Liver (tissue), 9 donors: ENCODE measurements around the gene MYOT. TPM values are rescaled to one million over a fixed set of nuclear protein-coding genes. Genes with fewer than 3 reads are reported as not detected.

Experiments
- DNase-seq: peaks from one replicate; pipeline ENCODE4 v3.0.0-alpha.2; 2017; ENCODE audit warnings: low spot score
- H3K27ac ChIP-seq, 2 donors: one replicate each; pipeline ENCODE4 v1.7.0; 2013; ENCODE audit warnings: inconsistent platforms in 2 of 2, low read length in 2 of 2, control low read depth in 1 of 2, low read depth in 1 of 2, mild to moderate bottlenecking in 1 of 2
- H3K27me3 ChIP-seq, 4 donors: one replicate each; pipeline versions ENCODE4 v1.6.1 to v1.7.0; 2013; ENCODE audit warnings: low read length in 3 of 4, inconsistent platforms in 1 of 4, mild to moderate bottlenecking in 1 of 4, moderate library complexity in 1 of 4; ENCODE audit not compliant: control insufficient read depth in 4 of 4, insufficient read depth in 4 of 4
- H3K36me3 ChIP-seq, 4 donors: one replicate each; pipeline versions ENCODE4 v1.6.1 to v1.7.0; 2013; ENCODE audit warnings: low read length in 3 of 4, mild to moderate bottlenecking in 3 of 4, low read depth in 1 of 4, moderate library complexity in 1 of 4; ENCODE audit not compliant: control insufficient read depth in 4 of 4, insufficient read depth in 3 of 4
- H3K4me1 ChIP-seq, 4 donors: one replicate each; pipeline versions ENCODE4 v1.6.1 to v1.7.0; 2013; ENCODE audit warnings: low read length in 3 of 4, mild to moderate bottlenecking in 3 of 4, moderate library complexity in 1 of 4; ENCODE audit not compliant: control insufficient read depth in 4 of 4, insufficient read depth in 4 of 4
- H3K4me3 ChIP-seq, 3 donors: one replicate each; pipeline versions ENCODE4 v1.6.1 to v1.7.0; 2013; ENCODE audit warnings: low read length in 3 of 3, control low read depth in 1 of 3, low read depth in 1 of 3, mild to moderate bottlenecking in 1 of 3
- H3K9ac ChIP-seq, 2 donors: one replicate each; pipeline ENCODE4 v1.7.0; 2013; ENCODE audit warnings: low read length in 2 of 2, mild to moderate bottlenecking in 2 of 2, moderate library complexity in 2 of 2, control low read depth in 1 of 2, low read depth in 1 of 2
- H3K9me3 ChIP-seq, 4 donors: one replicate each; pipeline versions ENCODE4 v1.6.1 to v1.7.0; 2013; ENCODE audit warnings: low read length in 3 of 4; ENCODE audit not compliant: control insufficient read depth in 4 of 4
- ATF3 ChIP-seq: IDR thresholded peaks from 2 replicates; pipeline ENCODE4 v1.6.1; 2016; ENCODE audit warnings: antibody characterized with exemption
- CTCF ChIP-seq: fragments of 150-350 bp; IDR thresholded peaks from 2 replicates; pipeline ENCODE4 v1.5.1; 2017; ENCODE audit warnings: improper control_type of control experiment, low read depth, low read length; ENCODE audit not compliant: missing input control
- EGR1 ChIP-seq, 2 donors: IDR thresholded peaks; 2 replicates each; pipeline ENCODE4 v1.6.1; 2016 to 2018; ENCODE audit warnings: antibody characterized with exemption in 2 of 2, low read depth in 2 of 2
- FOXA1 ChIP-seq: IDR thresholded peaks from 2 replicates; pipeline ENCODE4 v1.6.1; 2016; ENCODE audit warnings: antibody characterized with exemption
- FOXA2 ChIP-seq: IDR thresholded peaks from 2 replicates; pipeline ENCODE4 v1.6.1; 2016; ENCODE audit warnings: antibody characterized with exemption
- GABPA ChIP-seq, 2 donors: IDR thresholded peaks in 1 of 2; conservative IDR thresholded peaks in 1 of 2; 2 replicates each; pipeline ENCODE4 v1.6.1; 2016; ENCODE audit warnings: antibody characterized with exemption in 2 of 2, mild to moderate bottlenecking in 1 of 2, moderate library complexity in 1 of 2
- HNF4A ChIP-seq, 2 donors: conservative IDR thresholded peaks; 2 replicates each; pipeline ENCODE4 v1.6.1; 2016; ENCODE audit warnings: antibody characterized with exemption in 2 of 2, mild to moderate bottlenecking in 2 of 2
- HNF4G ChIP-seq: IDR thresholded peaks from 2 replicates; pipeline ENCODE4 v1.6.1; 2016; ENCODE audit warnings: antibody characterized with exemption
- JUND ChIP-seq, 2 donors: IDR thresholded peaks; 2 replicates each; pipeline ENCODE4 v1.6.1; 2016; ENCODE audit warnings: antibody characterized with exemption in 2 of 2
- MAX ChIP-seq: IDR thresholded peaks from 2 replicates; pipeline ENCODE4 v1.6.1; 2016; ENCODE audit warnings: antibody characterized with exemption
- NR2F2 ChIP-seq: IDR thresholded peaks from 2 replicates; pipeline ENCODE4 v1.6.1; 2016; ENCODE audit warnings: antibody characterized with exemption
- RAD21 ChIP-seq, 2 donors: IDR thresholded peaks; 2 replicates each; pipeline ENCODE4 v1.6.1; 2016; ENCODE audit warnings: antibody characterized with exemption in 2 of 2, mild to moderate bottlenecking in 2 of 2
- REST ChIP-seq: IDR thresholded peaks from 2 replicates; pipeline ENCODE4 v1.6.1; 2016; ENCODE audit warnings: antibody characterized with exemption, mild to moderate bottlenecking
- RXRA ChIP-seq, 2 donors: IDR thresholded peaks; 2 replicates each; pipeline ENCODE4 v1.6.1; 2017 to 2018; ENCODE audit warnings: antibody characterized with exemption in 2 of 2, mild to moderate bottlenecking in 1 of 2
- SP1 ChIP-seq: IDR thresholded peaks from 2 replicates; pipeline ENCODE4 v1.6.1; 2018; ENCODE audit warnings: antibody characterized with exemption, mild to moderate bottlenecking
- TAF1 ChIP-seq: conservative IDR thresholded peaks from 2 replicates; pipeline ENCODE4 v1.6.1; 2016; ENCODE audit warnings: antibody characterized with exemption, mild to moderate bottlenecking
- ZBTB33 ChIP-seq: IDR thresholded peaks from 2 replicates; pipeline ENCODE4 v1.6.1; 2016; ENCODE audit warnings: antibody characterized with exemption
- polyA plus RNA-seq, 2 donors: library from polyadenylated mRNA; stranded (reverse) in 1 of 2; unstranded in 1 of 2; fragments of 200-250 nt in 1 of 2; fragments of >200 nt in 1 of 2; fragmentation: Nextera tagmentation in 1 of 2; extraction: Ambion mirVana in 1 of 2; gene quantifications; one replicate each; pipeline versions ENCODE4 v1.2.1 to v1.2.3, GENCODE V29; 2013 to 2015
- total RNA-seq, 2 donors: library from RNA; depleted of rRNA; stranded (reverse); fragments of >200 nt; gene quantifications; one replicate each; pipeline ENCODE4 v1.2.3, GENCODE V29; 2014
- donor health status: healthy.
- donor health status: healthy.
- donor health status: healthy.
- donor health status: healthy.
- donor health status: healthy.

The MYOT gene
- total and polyA plus RNA-seq, 4 donors = 0.05 to 1.3 (median 0.34) TPM

GRCh38 chr5:137843676-137844299 lies 23.9 kb upstream of the MYOT start (continued):
- TF ChIP-seq CTCF (no peak), SP1 (no peak), TAF1 (no peak), FOXA2 (no peak)

GRCh38 chr5:137845472-137845871 lies 22.2 kb upstream of the MYOT start:
- Histone ChIP-seq H3K9me3 (no peaks in the 10 kb centered on the region), H3K4me3 (no peak overlapping the region), H3K4me1 (no peaks in the 10 kb centered on the region), H3K27me3 (peaks cover 0 to 2% (median 0%) of the 10 kb centered on the region in 4 donors), H3K27ac (no peak overlapping the region), H3K9ac (no peak overlapping the region), H3K36me3 (no peaks in the 10 kb centered on the region)
- TF ChIP-seq RAD21 (IDR thresholded peaks at IDR 0.05) (no peak), RXRA (IDR thresholded peaks at IDR 0.05) (no peak), ZBTB33 (no peak), TAF1 (no peak), GABPA (IDR thresholded peaks at IDR 0.05 in 1 of 2, conservative IDR thresholded peaks at IDR 0.05 in 1 of 2) (no peak), EGR1 (IDR thresholded peaks at IDR 0.05; ENCODE audit: low read depth in 2 of 2) (no peak), MAX (no peak), FOXA2 (no peak), JUND (IDR thresholded peaks at IDR 0.05) (no peak), CTCF (no peak), ATF3 (no peak), REST (no peak), HNF4G (no peak), FOXA1 (no peak), NR2F2 (no peak), HNF4A (conservative IDR thresholded peaks at IDR 0.05) (no peak), SP1 (no peak)
- no peak for DNase-seq
